GM13977 (cell line): ENCODE results near the gene TSFM.

ENCODE experiments used
- DNase-seq: peaks from one replicate; pipeline ENCODE4 v3.0.0; 2012; ENCODE audit warnings: low spot score
- CTCF ChIP-seq: IDR thresholded peaks from 2 replicates; pipeline ENCODE4 v1.5.1; 2012; ENCODE audit warnings: mild to moderate bottlenecking, control low read depth; ENCODE audit not compliant: insufficient read depth; ENCODE audit errors: extremely low read depth, missing control alignments
- in situ Hi-C: fragments of 300-500 bp; cut with MboI; formaldehyde crosslinking; loops from one replicate; pipeline ENCODE4 v1.12.0; 2022; ENCODE audit warnings: low sequenced_read_pairs, low pct_unique_long_range_greater_than_20kb, mixed read lengths, inconsistent platforms; ENCODE audit not compliant: unreplicated experiment

TSFM gene

GRCh38 chr12:57826966-57827365 lies 44.4 kb downstream of the TSFM start:
- no peak for DNase-seq
- in situ Hi-C loops: no loop called here
- TF ChIP-seq CTCF: no peak

GRCh38 chr12:57829025-57829777 lies 46.6 kb downstream of the TSFM start:
- no peak for DNase-seq
- no peak for TF ChIP-seq CTCF
- in situ Hi-C loops: no loop called here

- no peak for DNase-seq
- in situ Hi-C loops: loop anchor here (10.0 kb wide), 1 partner anchor 74 kb away; no protein-coding TSS in a partner anchor
- TF ChIP-seq CTCF: no peak
Measured at GRCh38 chr12:57830393-57830792, 47.8 kb downstream of the TSFM start.

DNA sequence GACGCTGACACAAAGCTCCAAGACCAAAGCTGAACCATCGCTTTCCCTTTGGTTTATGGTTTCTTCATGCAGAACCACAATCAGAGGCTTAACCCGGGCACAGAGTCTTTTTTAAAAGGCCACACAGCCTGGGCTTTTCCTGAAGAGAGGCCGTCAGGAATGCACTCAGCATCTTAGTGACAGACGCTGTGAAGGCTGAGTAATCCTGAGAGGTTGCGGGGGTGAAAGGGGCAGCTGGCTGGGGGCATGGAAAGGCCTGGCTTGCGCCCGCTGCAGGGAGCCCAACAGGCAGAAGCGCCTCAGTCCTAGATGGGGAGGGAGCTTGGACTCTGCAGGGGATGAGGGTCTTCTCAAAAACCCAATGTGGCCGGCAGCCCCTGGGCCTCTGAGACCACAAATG lies 50.4 kb downstream of the TSFM start:
- DNase-seq: no peak
- in situ Hi-C loops: loop anchor here (10.0 kb wide), 1 partner anchor 72 kb away; no protein-coding TSS in a partner anchor
- TF ChIP-seq CTCF: no peak

DNA sequence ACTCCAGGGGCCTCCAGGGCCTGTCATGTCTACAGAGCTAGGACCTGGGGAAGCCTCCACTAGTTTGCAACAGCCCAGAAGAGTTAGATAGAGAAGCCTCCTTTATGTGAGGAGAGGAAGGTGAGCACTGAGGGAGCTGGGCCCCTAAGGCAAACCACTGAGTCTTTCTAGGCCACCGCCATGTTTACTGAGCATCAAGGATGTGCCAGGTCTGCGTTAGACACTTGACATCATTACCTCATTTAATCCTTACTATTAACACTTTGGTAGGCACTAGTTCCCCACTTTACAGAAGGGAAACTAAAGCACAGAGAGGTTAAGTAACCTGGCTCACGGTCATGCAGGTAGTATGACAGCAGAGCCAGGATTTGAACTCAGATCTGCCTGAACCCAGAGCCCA lies 51.1 kb downstream of the TSFM start:
- no peak for TF ChIP-seq CTCF
- DNase-seq: no peak
- in situ Hi-C loops: loop anchor here (10.0 kb wide), 1 partner anchor 71 kb away; no protein-coding TSS in a partner anchor

- TF ChIP-seq CTCF: no peak
- DNase-seq: no peak
- in situ Hi-C loops: loop anchor here (10.0 kb wide), 1 partner anchor 71 kb away; no protein-coding TSS in a partner anchor
Measured at GRCh38 chr12:57834086-57834876, 51.7 kb downstream of the TSFM start.
